Stimulated activated CD4-positive, alpha-beta T cell treated with anti-CD3 and anti-CD28 coated beads, Interleukin-12 subunit alpha, Interleukin-12 subunit beta, amount 100 ng/mL, for 4 hours (primary cell): ENCODE data around the gene LRRC15.

Experiments
- DNase-seq: peaks from one replicate; pipeline ENCODE4 v3.0.0-alpha.2; 2020

Gene LRRC15

DNA sequence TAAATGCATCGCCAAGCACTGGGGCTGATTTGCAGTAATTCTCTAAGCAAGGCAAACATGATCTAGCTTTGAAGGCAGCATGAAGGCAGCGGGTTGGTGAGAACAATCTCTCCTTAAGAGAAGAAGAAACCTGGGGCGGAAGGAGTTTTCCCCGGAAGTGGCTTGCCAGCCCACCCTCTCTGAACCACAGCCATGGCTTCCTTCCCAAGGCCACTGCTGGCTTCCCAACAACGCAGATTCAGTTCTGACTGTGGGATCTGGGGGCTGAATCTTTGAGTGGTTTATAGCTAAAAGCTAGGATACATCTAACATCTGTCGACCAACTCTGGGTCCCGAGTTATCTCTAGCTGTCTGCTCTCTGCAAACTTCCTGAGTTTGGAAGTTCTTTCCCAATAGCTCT is 14.2 kb downstream of the LRRC15 start:
- no peak for DNase-seq

DNA sequence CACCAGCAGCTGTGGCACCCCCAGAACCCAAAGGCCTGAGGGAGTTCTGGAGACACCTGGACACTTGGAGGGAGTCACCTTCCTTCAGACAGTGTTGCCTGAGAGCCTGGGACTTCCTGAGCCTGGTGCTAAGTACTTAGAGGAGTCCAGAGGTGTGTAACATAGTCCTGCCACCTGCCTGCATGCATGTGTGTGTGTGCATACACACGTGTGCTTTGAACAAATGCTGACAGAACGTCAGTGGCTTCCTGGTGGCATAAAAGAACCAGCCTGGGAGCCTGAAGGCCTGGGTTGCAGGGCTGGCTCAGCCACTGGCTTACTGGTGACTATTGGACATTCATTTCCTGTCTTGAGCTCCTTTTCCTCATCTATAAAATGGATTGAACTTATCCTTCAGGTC is 15.2 kb downstream of the LRRC15 start:
- DNase-seq, result no peak

DNA sequence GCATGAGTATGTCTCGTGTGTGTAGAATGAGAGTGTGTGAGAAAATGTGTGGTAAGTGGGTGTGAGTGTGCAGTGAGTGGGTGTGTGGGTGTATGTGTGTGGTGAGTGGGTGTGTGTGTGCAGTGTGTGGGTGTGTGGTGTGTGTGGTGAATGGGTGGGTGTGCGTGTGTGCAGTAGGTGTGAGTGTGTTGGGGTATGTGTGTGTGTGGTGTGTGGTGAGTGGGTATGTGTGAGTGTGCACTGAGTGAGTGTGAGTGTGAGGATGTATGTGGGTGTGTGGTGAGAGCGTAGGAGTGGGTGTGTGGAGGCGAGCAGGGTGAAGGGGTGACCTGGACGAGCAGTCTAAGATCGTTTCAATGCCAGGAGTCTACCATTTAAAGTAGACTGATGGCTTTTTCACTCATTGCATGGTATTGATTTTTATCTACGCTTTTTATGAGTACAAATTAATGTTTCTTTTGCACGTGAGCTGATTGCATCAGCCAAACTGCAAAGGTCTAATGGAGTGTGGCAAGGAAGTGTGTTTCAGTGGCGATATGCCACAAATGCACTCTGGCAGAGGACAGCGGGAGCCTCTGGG is 16.8 kb downstream of the LRRC15 start:
- DNase-seq, result no peak

DNA sequence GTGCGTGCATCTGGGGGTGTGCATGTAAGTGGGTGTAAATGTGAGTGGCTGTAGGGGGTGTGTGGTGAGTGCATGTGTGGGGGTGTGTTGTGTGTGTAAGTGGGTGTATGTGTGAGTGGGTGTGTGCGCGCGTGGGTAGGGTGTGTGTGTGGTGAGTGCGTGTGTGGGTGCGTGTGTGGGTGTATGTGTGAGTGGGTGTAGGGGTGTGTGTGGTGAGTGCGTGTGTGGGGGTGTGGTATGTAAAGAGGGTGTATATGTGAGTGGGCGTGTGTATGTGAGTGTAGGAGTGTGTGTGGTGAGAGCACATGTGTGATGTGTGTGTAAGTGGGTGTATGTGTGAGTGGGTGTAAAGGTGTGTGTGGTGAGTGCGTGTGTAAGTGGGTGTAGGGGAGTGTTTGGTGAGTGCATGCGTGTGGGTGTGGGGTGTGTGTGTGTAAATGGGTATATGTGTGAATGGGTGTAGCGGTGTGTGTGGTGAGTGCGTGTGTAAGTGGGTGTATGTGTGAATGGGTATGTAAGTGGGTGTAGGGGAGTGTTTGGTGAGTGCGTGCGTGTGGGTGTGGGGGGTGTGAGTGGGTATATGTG is 17.5 kb downstream of the LRRC15 start:
- DNase-seq, result no peak

DNA sequence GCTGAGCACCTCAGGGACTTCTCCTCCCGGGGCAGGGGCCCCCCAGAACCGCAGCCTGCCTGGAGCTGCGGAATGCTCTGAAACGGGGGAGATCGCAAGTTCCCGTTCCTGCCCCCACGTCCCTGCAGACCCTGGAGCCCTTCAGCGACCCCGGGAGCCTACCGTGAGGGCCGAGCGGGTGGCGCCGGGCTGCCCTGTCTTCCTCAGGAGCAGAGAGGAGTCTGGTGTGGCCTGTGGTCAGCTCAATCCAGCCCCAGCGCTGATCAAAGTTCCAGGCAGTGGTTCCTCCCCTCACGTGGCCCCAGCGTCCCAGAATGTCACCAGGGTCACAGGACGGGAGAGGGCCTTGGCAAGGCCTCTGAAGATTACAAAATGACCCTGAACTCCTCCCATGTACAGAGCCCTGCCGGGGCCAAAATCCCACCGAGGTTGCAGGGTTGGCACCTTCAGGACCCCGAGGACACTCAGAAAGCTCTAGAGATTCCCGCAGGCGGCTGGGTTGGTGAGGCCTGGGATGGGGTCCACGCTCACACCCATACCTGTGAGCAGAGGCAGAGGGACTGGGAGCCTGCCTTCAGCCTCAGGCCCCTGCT is 18.4 kb downstream of the LRRC15 start, which contains the start of gene CPN2:
TSS of gene CPN2 (minus strand) at position 249 of the 593 bp plus-strand sequence. CDS start 8,626 bp downstream, outside the sequence.
- DNase-seq, result no peak

DNA sequence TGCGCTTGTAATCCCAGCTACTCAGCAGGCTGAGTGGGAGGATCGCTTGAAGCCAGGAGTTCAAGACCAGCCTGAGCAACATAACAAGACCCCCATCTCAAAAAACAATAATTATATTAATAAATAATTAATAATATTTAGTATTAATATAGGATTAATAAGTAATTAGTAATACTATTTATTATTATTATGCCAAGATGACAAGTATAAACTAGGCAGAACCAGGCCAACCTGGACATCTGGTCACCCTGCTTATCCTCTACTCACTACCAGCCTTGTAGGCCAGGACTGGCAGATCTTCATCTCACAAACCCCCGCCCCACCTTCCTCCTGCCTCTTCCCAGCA is 18.8 kb downstream of the LRRC15 start:
- DNase-seq, result no peak

DNA sequence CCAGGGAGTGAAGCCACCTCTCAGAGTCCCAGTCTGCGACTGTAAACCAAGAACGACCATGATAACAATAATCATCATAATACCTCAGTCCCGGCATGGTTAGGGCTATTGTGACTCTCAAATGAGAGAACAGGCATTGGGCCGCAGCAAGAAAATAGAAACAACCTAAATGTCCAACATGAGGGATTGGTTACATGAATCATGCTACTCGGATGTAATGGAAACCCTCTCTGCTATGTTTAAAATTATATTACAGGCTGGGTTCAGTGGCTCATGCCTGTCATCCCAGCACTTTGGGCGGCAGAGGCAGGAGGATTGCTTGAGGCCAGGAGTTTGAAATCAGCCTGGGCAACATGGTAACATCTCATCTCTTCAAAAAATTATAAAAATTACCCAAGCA is 21.2 kb downstream of the LRRC15 start:
- no peak for DNase-seq

DNA sequence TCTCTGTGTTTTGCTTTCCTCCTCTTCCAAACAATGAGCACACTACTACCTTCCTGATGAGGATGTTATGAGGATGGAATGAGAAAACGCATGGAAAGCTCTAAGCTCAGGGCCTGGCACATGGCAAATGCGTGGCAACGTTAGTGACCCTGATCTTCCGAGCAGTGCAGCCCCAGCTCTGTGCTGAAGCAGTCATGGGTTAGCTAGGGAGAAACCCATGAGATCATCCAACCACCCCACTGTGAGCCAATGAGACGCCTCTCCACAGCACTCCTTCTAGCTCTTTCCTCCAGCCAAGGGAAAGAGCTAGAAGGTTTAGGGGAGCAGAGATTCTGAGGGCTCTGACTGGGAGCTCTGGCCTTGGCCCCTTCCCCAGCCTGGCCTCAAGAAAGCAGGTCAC is 22.9 kb downstream of the LRRC15 start:
- DNase-seq, result no peak

DNA sequence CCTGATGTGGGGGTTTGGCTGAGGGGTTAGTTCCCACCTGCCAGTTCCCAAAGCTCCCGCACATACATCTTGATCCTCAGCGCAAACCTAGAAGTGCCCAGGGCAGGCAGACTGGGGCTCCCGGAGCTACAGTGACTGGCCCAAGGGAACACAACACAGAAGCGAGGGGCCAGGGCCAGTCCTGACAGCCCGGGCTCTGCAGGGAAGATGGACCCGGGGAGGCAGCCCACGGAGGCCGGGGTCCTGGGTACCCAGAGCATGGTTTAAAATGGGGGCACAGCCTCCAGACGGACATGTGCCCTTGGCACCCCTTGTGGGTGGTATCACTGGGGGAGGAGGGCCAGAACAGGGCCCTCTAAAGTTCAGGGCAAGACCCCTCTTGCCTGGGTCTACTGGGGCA is 23.5 kb downstream of the LRRC15 start:
- no peak for DNase-seq

DNA sequence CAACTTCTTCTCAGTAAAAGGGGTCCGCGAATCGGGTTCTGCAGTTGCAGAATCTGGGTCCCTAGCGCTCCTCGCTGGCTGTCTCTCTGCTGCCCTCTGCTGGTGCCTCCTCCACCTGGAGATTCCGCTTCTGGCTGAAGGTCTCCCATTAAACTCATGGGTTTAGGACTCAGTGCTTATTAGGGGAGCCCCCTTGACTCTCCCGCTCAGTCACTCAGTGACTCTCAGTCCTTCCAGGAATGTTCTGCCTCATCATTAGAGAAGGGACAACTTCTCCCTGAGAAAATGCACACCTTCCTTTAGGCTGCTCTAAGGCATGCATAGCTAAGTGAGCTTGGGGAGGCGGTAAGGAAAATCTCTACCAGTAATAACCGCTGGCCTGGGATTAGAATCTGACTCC is 25.5 kb downstream of the LRRC15 start:
- DNase-seq, result peak; percentile 75

DNA sequence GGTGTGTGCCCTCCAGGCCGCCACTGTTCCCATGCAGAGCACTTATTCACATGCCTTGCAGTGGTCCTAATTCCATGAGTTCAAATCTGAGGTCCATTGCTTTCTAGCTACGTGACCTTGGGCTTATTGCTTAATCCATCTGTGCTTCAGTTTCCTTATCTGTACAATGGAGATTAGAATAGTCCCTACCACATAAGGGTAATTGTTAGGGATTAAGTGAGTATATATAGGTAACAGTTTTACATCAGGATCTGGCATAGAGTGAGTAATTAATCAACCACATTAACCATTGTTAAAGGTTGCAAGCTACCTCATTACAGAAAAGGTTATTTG is 26.0 kb downstream of the LRRC15 start:
- DNase-seq, result no peak

DNA sequence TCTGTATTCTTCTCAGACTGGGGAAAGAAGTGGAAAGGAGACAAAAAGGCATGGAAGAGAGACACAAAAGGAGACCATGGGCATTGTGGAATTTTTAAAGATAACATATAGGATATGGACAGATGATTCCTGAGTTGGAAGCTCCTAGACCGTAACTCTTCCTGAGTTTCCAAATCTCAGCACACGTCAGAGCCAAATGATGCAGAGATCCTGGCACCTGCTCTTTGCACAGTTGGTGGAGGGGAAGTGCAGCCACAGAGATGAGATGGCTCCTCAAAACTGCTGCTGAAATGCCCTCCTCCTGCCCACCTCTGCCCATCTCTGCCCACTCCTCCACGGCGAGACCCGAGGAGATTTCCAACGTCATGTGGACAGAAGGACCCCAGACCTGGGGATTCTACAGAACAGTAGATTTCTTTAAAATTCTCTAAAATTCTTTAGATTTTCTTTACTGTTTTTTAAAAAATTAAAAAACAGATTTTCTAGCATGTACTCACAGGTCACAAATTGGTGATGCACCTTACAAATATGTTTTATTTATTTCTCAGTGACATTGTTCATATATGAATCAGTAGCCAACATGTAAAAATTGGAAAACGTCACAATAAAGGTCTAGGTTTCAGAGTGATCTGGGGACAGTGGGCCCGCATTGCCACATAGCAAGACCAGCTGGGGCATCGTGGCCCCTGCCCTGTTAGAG is 26.5 kb downstream of the LRRC15 start:
- DNase-seq, result no peak

DNA sequence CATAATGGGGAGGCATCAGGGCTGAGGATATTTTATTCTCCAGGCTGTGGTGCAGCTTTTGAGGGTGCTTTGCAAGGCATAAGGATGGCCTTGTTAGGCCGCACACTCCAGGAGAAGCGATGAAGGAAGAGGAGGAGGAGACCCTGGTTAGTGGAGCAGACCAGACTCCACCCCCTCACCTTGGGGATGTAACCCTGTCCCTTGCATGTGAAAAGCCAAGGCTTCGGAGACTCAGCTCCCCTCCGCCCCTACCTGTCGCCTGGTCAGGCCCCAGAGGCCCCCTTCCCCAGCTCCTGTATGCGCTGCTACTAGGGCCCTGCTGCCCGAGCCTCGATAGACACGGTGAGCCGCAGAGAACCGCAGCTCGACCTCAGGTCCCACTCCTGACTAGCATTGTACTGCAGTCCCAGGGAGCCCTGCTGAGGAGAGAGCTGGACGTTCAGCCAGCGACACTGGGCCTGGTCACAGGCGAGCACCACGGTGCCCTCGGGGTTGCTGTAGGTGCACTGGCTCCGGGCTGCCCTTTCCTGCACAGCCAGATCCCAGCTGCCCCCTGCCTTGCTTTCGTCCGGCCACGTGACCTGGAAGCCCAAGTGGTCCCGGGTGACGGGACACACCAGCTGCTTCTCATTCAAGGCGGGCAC is 28.7 kb downstream of the LRRC15 start:
- no peak for DNase-seq

DNA sequence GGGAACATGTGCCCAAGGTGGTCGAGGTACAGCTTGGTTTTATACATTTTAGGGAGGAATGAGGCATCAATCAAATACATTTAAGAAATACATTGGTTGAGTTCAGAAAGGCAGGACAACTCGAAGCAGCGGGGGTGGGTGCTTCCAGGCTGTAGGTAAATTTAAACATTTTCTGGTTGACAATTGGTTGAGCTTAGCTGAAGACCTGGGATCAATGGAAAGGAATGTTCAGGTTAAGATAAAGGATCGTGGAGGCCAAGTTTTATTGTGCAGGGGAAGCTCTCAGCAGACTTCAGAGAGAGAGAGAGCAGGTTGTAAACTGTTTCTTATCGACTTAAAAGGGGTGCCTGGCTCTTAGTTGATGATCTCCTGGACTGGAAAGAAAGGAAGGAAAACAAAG is 29.7 kb downstream of the LRRC15 start:
- no peak for DNase-seq

DNA sequence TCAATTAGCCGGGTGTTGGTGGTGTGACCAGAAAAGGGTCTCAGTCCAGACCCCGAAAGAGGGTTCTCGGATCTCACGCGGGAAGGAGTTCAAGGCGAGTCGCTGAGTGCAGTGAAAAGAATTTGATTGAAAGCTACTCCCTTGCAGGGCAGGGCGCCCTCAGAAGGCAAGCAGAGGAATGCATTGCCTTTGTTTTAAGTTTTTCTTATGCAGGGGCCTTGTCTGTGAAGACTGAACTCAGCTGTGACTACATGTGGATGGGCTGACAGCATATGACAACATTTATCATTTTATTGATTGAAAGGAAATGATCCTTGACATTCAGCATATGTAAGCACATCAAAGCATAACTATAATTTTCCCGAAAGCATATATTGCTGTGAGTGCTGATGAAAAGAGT is 30.2 kb downstream of the LRRC15 start:
- DNase-seq, result no peak

DNA sequence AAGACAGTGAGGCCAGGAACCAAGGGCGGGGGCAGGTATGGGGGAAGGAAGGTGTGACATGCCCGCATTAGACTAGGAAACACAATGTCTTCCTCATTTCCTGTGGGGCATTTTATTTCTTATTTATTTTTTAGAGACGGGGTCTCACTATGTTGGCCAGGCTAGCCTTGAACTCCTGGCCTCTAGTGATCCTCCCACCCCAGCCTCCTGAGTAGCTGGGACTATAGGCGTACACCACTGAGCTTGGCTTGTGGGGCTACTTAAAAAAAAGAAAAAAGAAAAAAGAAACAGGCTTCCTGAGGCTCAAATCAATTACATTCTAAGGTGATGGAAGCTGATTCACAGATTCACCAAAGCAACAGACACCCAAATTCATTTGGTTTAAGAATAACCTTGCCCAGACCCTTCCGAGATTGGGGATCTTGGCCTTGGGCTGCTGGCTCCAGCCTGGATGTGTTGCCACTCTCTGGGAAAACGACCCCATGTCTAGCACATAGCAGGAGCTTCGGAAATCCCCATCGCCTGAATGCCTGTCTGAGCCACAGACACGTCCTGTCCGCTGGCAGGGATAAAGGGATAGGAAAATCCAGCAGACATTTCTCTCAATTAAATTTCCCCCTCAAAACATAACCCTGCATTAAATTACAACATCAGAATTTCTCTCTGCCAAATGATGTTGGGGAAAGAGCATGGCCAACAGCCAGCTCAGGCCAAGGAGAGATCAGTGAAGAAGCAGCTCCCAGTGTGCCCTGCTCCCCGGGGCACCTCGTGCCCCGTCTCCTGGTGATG is 31.4 kb downstream of the LRRC15 start:
- no peak for DNase-seq

DNA sequence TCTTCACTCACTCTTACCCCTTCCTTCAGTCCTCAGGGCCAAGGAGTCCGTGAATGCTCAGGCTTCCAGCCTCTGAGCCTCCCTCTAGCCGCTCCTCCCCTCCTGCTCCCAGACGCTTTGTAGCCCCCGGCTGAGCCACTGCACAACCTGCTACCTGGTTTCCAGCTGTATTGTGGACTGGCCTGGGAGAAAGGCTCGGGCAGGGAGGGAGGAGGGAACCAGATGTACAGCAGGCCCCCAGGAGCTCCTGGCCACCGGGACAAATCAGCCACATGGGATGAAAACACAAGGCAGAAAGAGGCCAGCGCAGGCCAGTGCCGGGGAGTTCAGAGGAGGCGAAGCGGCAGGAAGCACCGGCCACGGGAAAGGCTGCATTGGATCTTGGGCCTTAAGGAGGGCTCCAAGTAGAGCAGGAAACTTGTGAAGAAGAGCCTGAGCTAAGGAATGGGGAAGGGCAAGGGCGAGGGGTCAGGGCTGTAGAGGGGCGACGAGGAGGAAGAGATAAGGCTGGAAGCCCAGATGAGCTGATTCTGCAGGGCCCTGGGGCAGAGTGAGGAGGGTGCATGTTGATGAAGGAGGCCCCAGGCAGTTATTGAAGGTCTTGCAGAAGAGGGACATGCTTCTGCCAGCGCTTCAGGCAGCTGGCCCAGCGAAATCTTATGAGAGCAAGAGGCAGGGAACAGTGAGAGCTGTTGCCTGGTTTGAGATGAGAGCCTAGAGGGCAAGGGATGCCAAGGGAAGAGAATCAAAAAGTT is 32.8 kb downstream of the LRRC15 start:
- DNase-seq, result no peak

DNA sequence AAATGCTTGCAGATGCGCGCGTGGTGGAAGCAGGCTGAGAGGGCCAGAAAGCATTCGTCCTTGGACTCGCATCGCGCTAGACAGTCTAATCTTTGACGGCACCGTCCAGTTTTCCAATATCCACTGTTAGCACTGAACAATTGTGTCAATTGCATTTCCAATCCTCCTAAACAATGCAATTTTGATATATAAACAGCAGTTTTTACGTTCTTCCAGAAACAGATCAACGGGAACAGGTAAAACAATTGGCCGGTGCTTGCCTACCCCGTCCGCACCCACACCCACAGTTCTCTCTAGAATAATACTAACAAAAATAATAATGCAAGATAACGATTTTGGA is 35.6 kb downstream of the LRRC15 start:
- no peak for DNase-seq

DNA sequence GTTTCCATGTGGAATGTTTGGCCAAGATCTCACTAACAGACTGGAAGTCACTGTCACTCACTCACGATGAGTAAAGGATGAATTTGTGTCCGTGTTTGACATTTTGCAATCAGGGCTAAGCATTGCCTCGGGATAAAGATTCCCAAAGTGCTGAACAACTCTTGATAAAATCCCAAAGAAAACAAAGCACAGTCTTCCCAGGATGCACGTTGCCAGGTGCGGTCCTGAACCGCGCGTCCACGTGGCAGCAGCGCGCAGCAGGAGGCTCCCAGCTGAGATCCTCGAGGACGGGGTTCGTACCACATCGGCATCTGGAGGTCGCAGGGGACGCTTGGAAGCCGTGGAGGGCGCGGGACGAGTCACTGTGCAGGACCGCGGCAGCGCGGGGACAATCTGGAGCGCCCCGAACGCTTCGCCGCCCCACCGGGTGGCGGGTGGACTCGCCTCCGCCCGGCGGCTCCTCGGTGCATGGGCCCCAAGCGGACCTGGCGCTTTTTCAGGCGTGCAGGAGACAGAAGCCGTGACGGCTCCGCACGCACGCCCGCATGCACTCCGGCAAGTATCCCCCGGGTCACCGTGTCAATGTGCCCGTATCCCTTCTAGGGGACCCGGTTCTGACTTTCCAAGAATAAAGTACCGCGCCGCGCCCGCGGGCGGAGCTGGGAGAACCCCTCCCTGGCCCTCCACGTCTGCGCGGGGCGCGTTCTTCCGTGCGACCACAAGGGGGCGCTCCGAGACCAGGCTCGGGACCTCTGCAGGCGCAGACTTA is 36.1 kb downstream of the LRRC15 start:
- DNase-seq, result peak; percentile 90

DNA sequence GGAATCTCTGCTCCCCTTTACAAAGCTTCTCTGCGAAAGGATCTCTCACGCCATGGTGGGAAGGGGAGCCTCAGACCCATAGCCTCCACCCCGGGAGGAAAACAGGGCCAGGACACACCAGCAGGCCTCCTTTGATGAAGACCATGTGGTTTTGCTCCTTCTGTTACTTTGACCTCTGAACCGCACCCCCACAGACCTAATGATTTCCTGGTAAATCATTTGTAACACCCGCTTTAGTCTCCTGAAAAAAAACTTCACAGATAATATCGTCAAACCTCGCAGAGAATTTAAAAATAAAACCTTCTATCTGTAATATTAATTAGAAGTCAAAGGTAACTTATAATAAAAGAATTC is 36.7 kb downstream of the LRRC15 start:
- DNase-seq, result no peak

DNA sequence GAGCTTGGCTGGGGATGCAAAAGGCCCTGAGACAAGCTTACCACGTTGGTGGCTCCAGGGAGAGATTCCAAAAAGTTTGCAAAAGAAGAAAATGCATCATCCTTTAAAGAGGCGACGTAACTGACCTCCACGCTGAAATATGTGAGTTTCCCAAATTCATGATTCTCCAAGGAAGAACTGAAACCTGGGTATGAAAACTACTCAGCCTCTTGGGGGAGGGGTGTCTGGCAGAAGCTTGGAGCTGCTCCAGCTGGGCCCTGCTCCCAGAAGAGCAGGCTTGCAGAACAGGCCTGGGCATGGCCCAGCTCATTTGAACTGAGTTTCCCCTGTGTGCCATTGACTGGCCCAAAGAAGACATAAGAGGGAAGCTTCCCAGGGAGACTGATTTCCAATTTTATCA is 39.0 kb downstream of the LRRC15 start:
- DNase-seq, result no peak

DNA sequence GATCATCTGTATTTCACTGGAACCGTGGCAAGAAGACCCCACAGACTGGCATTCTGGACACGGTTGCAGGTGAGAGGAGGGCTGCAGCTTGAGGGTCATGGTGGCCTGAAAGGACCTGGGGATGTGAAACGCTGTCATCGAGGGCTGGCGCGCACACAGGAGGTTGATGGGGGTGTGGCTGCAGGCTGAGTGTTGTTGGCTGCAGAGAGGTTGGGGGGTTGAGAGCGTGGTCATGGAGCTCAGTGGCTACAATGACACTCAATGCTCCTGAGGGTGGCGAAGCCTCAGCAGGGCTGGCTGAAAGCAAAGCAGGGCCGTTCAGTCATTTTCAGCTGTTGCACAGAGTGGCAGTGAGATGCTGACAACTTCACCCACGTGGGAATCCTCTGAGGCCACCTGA is 39.4 kb downstream of the LRRC15 start:
- DNase-seq, result no peak
